Panc1 (cell line): Measurements from ENCODE around the gene RHEX. TPM values are rescaled to one million over a fixed set of nuclear protein-coding genes. Genes with fewer than 3 reads are reported as not detected.

Experiments
- ATAC-seq: fragments of 200-7000 bp; cut with Tn5 transposase; 2 replicates; pipeline ENCODE4 v1.9.1; 2020; ENCODE audit warnings: mild to moderate bottlenecking, moderate library complexity
- BruUV-seq: library from RNA; stranded (reverse); fragments of 400-500 nt; replicated peaks from 2 replicates; lab custom pipeline; 2021; lab: Mats Ljungman, UMichigan
- CTCF ChIA-PET: fragments of 300-600 bp; sonication (Branson Sonifier 250); formaldehyde crosslinking; loops from one replicate; lab custom pipeline; 2022; ENCODE audit warnings: antibody characterized with exemption; lab: Charles Lee
- POLR2A ChIA-PET: fragments of 300-600 bp; sonication (Branson Sonifier 250); formaldehyde crosslinking; loops from one replicate; lab custom pipeline; 2022; ENCODE audit warnings: antibody characterized with exemption; lab: Charles Lee
- DNase-seq: peaks from one replicate; pipeline ENCODE4 v3.0.0-alpha.2; 2010; ENCODE audit warnings: low read depth, low spot score
- H3K27ac ChIP-seq: 2 replicates; pipeline ENCODE4 v1.5.1; 2011; ENCODE audit warnings: mild to moderate bottlenecking, low read length, inconsistent platforms
- H3K27me3 ChIP-seq: fragments of 200-500 bp; sonication (Bioruptor generic); 2 replicates; pipeline ENCODE4 v1.6.0; 2014; ENCODE audit warnings: low read length, inconsistent platforms; ENCODE audit not compliant: control insufficient read depth, insufficient read depth
- H3K36me3 ChIP-seq: fragments of 200-500 bp; sonication (Bioruptor generic); 2 replicates; pipeline ENCODE4 v1.5.1; 2014; ENCODE audit warnings: inconsistent platforms, mild to moderate bottlenecking, low read length, moderate library complexity; ENCODE audit not compliant: control insufficient read depth, insufficient read depth
- H3K4me1 ChIP-seq: 2 replicates; pipeline ENCODE4 v1.5.1; 2011; ENCODE audit warnings: inconsistent platforms, mild to moderate bottlenecking, low read length, moderate library complexity; ENCODE audit not compliant: control insufficient read depth, insufficient read depth
- H3K4me3 ChIP-seq, 2 experiments: 2 replicates each; pipeline ENCODE4 v1.5.1; 2011 to 2012; ENCODE audit warnings: low read depth in 2 of 2, low read length in 2 of 2, mild to moderate bottlenecking in 2 of 2, inconsistent platforms in 1 of 2, moderate library complexity in 1 of 2
- H3K9me3 ChIP-seq: fragments of 200-500 bp; sonication (Bioruptor generic); 2 replicates; pipeline ENCODE4 v1.5.1; 2014; ENCODE audit warnings: low read depth, mild to moderate bottlenecking, inconsistent platforms, low read length, moderate library complexity; ENCODE audit not compliant: control insufficient read depth, insufficient read depth
- POLR2AphosphoS5 ChIP-seq: IDR thresholded peaks from 2 replicates; pipeline ENCODE4 v1.6.1; 2012; ENCODE audit warnings: mild to moderate bottlenecking, low read depth, low read length, moderate library complexity
- SIN3A ChIP-seq: IDR thresholded peaks from 2 replicates; pipeline ENCODE4 v1.6.1; 2012; ENCODE audit warnings: low read depth, mild to moderate bottlenecking, low read length, moderate library complexity, borderline replicate concordance; ENCODE audit not compliant: insufficient read depth
- TCF7L2 ChIP-seq: IDR thresholded peaks from 2 replicates; pipeline ENCODE4 v1.6.1; 2011; ENCODE audit warnings: mild to moderate bottlenecking, low read depth, low read length, inconsistent platforms
- in situ Hi-C: cut with HindIII; loops from 2 replicates; pipeline ENCODE4 v1.10.0; 2016; ENCODE audit warnings: low sequenced_read_pairs, low pct_unique_long_range_greater_than_20kb
- intact Hi-C: fragments of 100-400 bp; cut with micrococcal nuclease; formaldehyde crosslinking; loops from one replicate; pipeline ENCODE4 v1.10.0; 2022; ENCODE audit not compliant: unreplicated experiment
- total RNA-seq: library from RNA; stranded (reverse); gene quantifications from one replicate; pipeline ENCODE4 v1.2.1, GENCODE V29; 2021; ENCODE audit not compliant: unreplicated experiment
- TF ChIP-seq, protein P1 (sequence below), 2 experiments: IDR thresholded peaks; 2 replicates each; pipeline ENCODE4 v1.6.1; 2011 to 2012; ENCODE audit warnings: low read depth in 2 of 2, control low read depth in 1 of 2, low read length in 1 of 2, mild to moderate bottlenecking in 1 of 2, moderate library complexity in 1 of 2; ENCODE audit not compliant: insufficient read depth in 1 of 2
- TF ChIP-seq, protein P2 (sequence below): fragments of 450-650 bp; IDR thresholded peaks from 2 replicates; pipeline ENCODE4 v1.5.1; 2017; ENCODE audit warnings: mild to moderate bottlenecking

RHEX gene
- total RNA-seq, 1 experiment from 2014 or later = not detected

DNA sequence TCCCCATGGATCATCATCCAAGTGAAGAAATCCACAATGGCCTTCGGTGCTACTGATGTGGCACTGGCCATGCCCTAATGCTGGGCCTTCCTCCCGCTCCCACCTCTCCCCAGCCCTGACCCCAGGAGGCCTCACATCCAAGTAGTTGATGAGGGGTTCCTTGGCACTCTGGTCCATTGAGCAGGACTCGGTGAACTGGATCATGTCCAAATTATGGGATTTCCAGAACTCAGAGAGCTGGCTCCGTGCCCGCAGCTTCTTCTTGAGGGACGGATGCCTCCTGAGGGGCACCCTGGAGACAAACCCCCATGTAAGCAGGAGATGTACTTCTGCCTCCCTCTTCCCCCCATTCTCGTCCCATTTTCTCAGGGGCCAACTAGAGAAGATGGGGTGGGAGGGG is 30.2 kb upstream of the RHEX start:
- no peak for ATAC-seq
- Histone ChIP-seq H3K27ac (no peak overlapping the region), H3K4me1 (no peaks in the 10 kb centered on the region), H3K4me3 (no peak overlapping the region), H3K27me3 (peaks cover 6% of the 10 kb centered on the region), H3K9me3 (no peaks in the 10 kb centered on the region), H3K36me3 (no peaks in the 10 kb centered on the region)
- TF ChIP-seq, protein P1, sequence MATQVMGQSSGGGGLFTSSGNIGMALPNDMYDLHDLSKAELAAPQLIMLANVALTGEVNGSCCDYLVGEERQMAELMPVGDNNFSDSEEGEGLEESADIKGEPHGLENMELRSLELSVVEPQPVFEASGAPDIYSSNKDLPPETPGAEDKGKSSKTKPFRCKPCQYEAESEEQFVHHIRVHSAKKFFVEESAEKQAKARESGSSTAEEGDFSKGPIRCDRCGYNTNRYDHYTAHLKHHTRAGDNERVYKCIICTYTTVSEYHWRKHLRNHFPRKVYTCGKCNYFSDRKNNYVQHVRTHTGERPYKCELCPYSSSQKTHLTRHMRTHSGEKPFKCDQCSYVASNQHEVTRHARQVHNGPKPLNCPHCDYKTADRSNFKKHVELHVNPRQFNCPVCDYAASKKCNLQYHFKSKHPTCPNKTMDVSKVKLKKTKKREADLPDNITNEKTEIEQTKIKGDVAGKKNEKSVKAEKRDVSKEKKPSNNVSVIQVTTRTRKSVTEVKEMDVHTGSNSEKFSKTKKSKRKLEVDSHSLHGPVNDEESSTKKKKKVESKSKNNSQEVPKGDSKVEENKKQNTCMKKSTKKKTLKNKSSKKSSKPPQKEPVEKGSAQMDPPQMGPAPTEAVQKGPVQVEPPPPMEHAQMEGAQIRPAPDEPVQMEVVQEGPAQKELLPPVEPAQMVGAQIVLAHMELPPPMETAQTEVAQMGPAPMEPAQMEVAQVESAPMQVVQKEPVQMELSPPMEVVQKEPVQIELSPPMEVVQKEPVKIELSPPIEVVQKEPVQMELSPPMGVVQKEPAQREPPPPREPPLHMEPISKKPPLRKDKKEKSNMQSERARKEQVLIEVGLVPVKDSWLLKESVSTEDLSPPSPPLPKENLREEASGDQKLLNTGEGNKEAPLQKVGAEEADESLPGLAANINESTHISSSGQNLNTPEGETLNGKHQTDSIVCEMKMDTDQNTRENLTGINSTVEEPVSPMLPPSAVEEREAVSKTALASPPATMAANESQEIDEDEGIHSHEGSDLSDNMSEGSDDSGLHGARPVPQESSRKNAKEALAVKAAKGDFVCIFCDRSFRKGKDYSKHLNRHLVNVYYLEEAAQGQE (IDR thresholded peaks at IDR 0.05; ENCODE audit: insufficient read depth in 1 of 2, low read depth in 2 of 2, low read length in 1 of 2) = no peak
- TF ChIP-seq, protein P2, sequence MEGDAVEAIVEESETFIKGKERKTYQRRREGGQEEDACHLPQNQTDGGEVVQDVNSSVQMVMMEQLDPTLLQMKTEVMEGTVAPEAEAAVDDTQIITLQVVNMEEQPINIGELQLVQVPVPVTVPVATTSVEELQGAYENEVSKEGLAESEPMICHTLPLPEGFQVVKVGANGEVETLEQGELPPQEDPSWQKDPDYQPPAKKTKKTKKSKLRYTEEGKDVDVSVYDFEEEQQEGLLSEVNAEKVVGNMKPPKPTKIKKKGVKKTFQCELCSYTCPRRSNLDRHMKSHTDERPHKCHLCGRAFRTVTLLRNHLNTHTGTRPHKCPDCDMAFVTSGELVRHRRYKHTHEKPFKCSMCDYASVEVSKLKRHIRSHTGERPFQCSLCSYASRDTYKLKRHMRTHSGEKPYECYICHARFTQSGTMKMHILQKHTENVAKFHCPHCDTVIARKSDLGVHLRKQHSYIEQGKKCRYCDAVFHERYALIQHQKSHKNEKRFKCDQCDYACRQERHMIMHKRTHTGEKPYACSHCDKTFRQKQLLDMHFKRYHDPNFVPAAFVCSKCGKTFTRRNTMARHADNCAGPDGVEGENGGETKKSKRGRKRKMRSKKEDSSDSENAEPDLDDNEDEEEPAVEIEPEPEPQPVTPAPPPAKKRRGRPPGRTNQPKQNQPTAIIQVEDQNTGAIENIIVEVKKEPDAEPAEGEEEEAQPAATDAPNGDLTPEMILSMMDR = no peak
- no peak for TF ChIP-seq SIN3A
- no peak for DNase-seq
- ChIA-PET CTCF (no interaction called here), POLR2A (no interaction called here)
- no TSS peak for BruUV-seq
- in situ Hi-C loops = no loop called here
- intact Hi-C loops = no loop called here

DNA sequence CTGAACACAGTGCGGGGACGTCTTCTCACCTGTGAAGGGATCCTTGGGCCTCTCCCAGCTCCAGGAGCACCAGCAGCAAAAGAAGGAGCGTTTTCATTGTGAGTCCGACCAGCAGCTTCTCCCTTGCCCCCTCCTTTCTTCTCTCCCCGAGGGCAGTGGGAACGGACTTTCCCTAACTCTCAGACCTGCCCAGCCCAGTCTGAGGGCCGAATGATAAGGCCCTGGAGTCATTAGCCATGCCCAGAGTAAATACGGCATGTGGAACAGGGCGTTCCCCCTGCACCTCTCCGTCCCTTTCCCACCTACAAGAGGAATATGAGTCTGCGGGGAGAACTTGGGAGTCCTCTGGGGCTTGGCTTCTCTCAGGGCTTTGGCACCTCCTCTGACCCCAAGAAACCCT is 29.3 kb upstream of the RHEX start, which contains the start of gene CTSE:
TSS of gene CTSE (minus strand) at position 201 of the 400 bp plus-strand sequence. CDS start at position 97, 104 bp downstream.
- POLR2A ChIA-PET = no interaction called here
- Histone ChIP-seq H3K4me1 (no peaks in the 10 kb centered on the region), H3K9me3 (no peaks in the 10 kb centered on the region), H3K36me3 (no peaks in the 10 kb centered on the region), H3K27me3 (peaks cover 6% of the 10 kb centered on the region), H3K4me3 (no peak within 1 kb of the TSS), H3K27ac (no peak within 1 kb of the TSS)
- intact Hi-C loops (no loop called here), in situ Hi-C loops (no loop called here)
- no peak for TF ChIP-seq POLR2AphosphoS5
- TF ChIP-seq SIN3A = no peak
- TF ChIP-seq TCF7L2 = no peak
- TF ChIP-seq, protein P2 = no peak
- TF ChIP-seq, protein P1 (IDR thresholded peaks at IDR 0.05; ENCODE audit: insufficient read depth in 1 of 2, low read depth in 2 of 2, low read length in 1 of 2) = no peak
- CTCF ChIA-PET = no interaction called here
- ATAC-seq (no peak), DNase-seq (no peak)
- no TSS peak for BruUV-seq
